Muscle layer of duodenum (tissue), 2 donors: Measurements from ENCODE around the gene LINGO3.
"Not testable (repeated sequence)": the region's sequence is repeated elsewhere in the genome, so short reads cannot be mapped to it uniquely, and the experiment has no call there.

ENCODE experiments used
- H3K27ac ChIP-seq: one replicate; pipeline ENCODE4 v1.7.0; 2013; ENCODE audit warnings: mild to moderate bottlenecking, low read length
- H3K27me3 ChIP-seq: one replicate; pipeline ENCODE4 v1.7.0; 2013; ENCODE audit warnings: low read depth, mild to moderate bottlenecking, control low read depth, low read length
- H3K36me3 ChIP-seq, 2 donors: one replicate each; pipeline ENCODE4 v1.7.0; 2013; ENCODE audit warnings: low read length in 2 of 2, control low read depth in 1 of 2, mild to moderate bottlenecking in 1 of 2; ENCODE audit not compliant: insufficient read depth in 2 of 2, control insufficient read depth in 1 of 2
- H3K4me1 ChIP-seq, 2 donors: one replicate each; pipeline ENCODE4 v1.7.0; 2013; ENCODE audit warnings: low read length in 2 of 2, mild to moderate bottlenecking in 2 of 2, control low read depth in 1 of 2, moderate library complexity in 1 of 2; ENCODE audit not compliant: insufficient read depth in 2 of 2, control insufficient read depth in 1 of 2
- H3K4me3 ChIP-seq, 2 donors: one replicate each; pipeline ENCODE4 v1.7.0; 2013; ENCODE audit warnings: low read length in 2 of 2, low read depth in 1 of 2, mild to moderate bottlenecking in 1 of 2
- H3K9me3 ChIP-seq, 2 donors: one replicate each; pipeline ENCODE4 v1.7.0; 2013; ENCODE audit warnings: low read length in 2 of 2, control low read depth in 1 of 2, mild to moderate bottlenecking in 1 of 2; ENCODE audit not compliant: control insufficient read depth in 1 of 2
- donor health status: healthy.

Gene LINGO3

GRCh38 chr19:2308114-2308556 is at the start of gene LINGO3:
Gene LINGO3, minus strand, starts transcription at chr19:2308154. Its CDS starts 16,378 bp downstream, at chr19:2291776.
- Histone ChIP-seq H3K9me3 (no peaks in the 10 kb centered on the region), H3K4me1 (peaks cover 0 to 8% of the 10 kb centered on the region in 2 donors), H3K27ac (no peak within 1 kb of the TSS), H3K4me3 (no peak within 1 kb of the TSS), H3K36me3 (no peaks in the 10 kb centered on the region), H3K27me3 (peaks cover 24% of the 10 kb centered on the region)

GRCh38 chr19:2356036-2356646 is 48.2 kb upstream of the LINGO3 start:
- H3K4me3 ChIP-seq = no peak overlapping the region
- H3K36me3 ChIP-seq = peaks cover 0 to 26% of the 10 kb centered on the region in 2 donors
- no peak overlapping the region for H3K27ac ChIP-seq
- no peaks in the 10 kb centered on the region for H3K27me3 ChIP-seq
- no peaks in the 10 kb centered on the region for H3K9me3 ChIP-seq
- H3K4me1 ChIP-seq = no peaks in the 10 kb centered on the region

- no peak overlapping the region for H3K4me3 ChIP-seq
- no peaks in the 10 kb centered on the region for H3K27me3 ChIP-seq
- no peaks in the 10 kb centered on the region for H3K9me3 ChIP-seq
- no peaks in the 10 kb centered on the region for H3K4me1 ChIP-seq
- H3K36me3 ChIP-seq = peaks cover 3 to 32% of the 10 kb centered on the region in 2 donors
- no peak overlapping the region for H3K27ac ChIP-seq
Observed at GRCh38 chr19:2355168-2356035, 47.4 kb upstream of the LINGO3 start.

- Histone ChIP-seq H3K4me3 (no peak overlapping the region), H3K27ac (no peak overlapping the region), H3K9me3 (no peaks in the 10 kb centered on the region), H3K36me3 (peaks cover 6 to 39% of the 10 kb centered on the region in 2 donors), H3K27me3 (no peaks in the 10 kb centered on the region), H3K4me1 (no peaks in the 10 kb centered on the region)
Observed at GRCh38 chr19:2354670-2355069, 46.7 kb upstream of the LINGO3 start.

GRCh38 chr19:2353887-2354592 is 46.1 kb upstream of the LINGO3 start:
- no peaks in the 10 kb centered on the region for H3K4me1 ChIP-seq
- H3K4me3 ChIP-seq = no peak overlapping the region
- H3K27ac ChIP-seq = no peak overlapping the region
- H3K36me3 ChIP-seq = peaks cover 6 to 42% of the 10 kb centered on the region in 2 donors
- H3K9me3 ChIP-seq = no peaks in the 10 kb centered on the region
- H3K27me3 ChIP-seq = no peaks in the 10 kb centered on the region

- Histone ChIP-seq H3K36me3 (peaks cover 6 to 42% of the 10 kb centered on the region in 2 donors), H3K9me3 (no peaks in the 10 kb centered on the region), H3K4me1 (no peaks in the 10 kb centered on the region), H3K4me3 (no peak overlapping the region), H3K27ac (no peak overlapping the region), H3K27me3 (no peaks in the 10 kb centered on the region)
Observed at GRCh38 chr19:2353159-2353886, 45.4 kb upstream of the LINGO3 start.

- Histone ChIP-seq H3K9me3 (no peaks in the 10 kb centered on the region), H3K36me3 (peaks cover 6 to 42% of the 10 kb centered on the region in 2 donors)
Observed at GRCh38 chr19:2352121-2352520, 44.2 kb upstream of the LINGO3 start.

GRCh38 chr19:2351591-2351990 is 43.6 kb upstream of the LINGO3 start:
- H3K4me3 ChIP-seq = no peak overlapping the region
- H3K4me1 ChIP-seq = no peaks in the 10 kb centered on the region
- no peak overlapping the region for H3K27ac ChIP-seq
- no peaks in the 10 kb centered on the region for H3K27me3 ChIP-seq
- H3K9me3 ChIP-seq = no peaks in the 10 kb centered on the region
- peaks cover 6 to 42% of the 10 kb centered on the region in 2 donors for H3K36me3 ChIP-seq

More at GRCh38 chr19:2352121-2352520, 44.2 kb upstream of the LINGO3 start:
- no peak overlapping the region for H3K27ac ChIP-seq
- H3K4me3 ChIP-seq = no peak overlapping the region
- no peaks in the 10 kb centered on the region for H3K4me1 ChIP-seq
- no peaks in the 10 kb centered on the region for H3K27me3 ChIP-seq

- H3K4me3 ChIP-seq = no peak overlapping the region
- peaks cover 0 to 4% of the 10 kb centered on the region in 2 donors for H3K4me1 ChIP-seq
- H3K36me3 ChIP-seq = peaks cover 6 to 42% of the 10 kb centered on the region in 2 donors
- H3K27ac ChIP-seq = no peak overlapping the region
- H3K27me3 ChIP-seq = no peaks in the 10 kb centered on the region
- no peaks in the 10 kb centered on the region for H3K9me3 ChIP-seq
Observed at GRCh38 chr19:2350656-2351055, 42.7 kb upstream of the LINGO3 start.

- H3K36me3 ChIP-seq = peaks cover 6 to 47% of the 10 kb centered on the region in 2 donors
- H3K4me1 ChIP-seq, H3K27me3 ChIP-seq, H3K27ac ChIP-seq, H3K4me3 ChIP-seq, H3K9me3 ChIP-seq: not testable (repeated sequence)
Observed at GRCh38 chr19:2349818-2350217, 41.9 kb upstream of the LINGO3 start.
